Ovary (tissue), 3 donors: Measurements from ENCODE around the gene SPSB3.

Experiments used
- EP300 ChIP-seq: sonication (generic); formaldehyde crosslinking; IDR thresholded peaks from one replicate; pipeline ENCODE4 v1.6.1; 2017; ENCODE audit warnings: antibody characterized with exemption
- POLR2A ChIP-seq: fragments of 450-650 bp; IDR thresholded peaks from one replicate; pipeline ENCODE4 v1.6.1; 2017; ENCODE audit warnings: antibody characterized with exemption, mild to moderate bottlenecking, moderate library complexity
- TF ChIP-seq, protein P1 (sequence below), 3 donors: fragments of 450-650 bp in 2 of 3; fragments of 200-600 bp in 1 of 3; IDR thresholded peaks; one replicate each; pipeline versions ENCODE4 v1.5.1 to v1.8.0; 2016 to 2022; ENCODE audit warnings: antibody characterized with exemption in 3 of 3, mild to moderate bottlenecking in 1 of 3
- donor health status: DM: no; HTN: no; CAD: no.

DNA sequence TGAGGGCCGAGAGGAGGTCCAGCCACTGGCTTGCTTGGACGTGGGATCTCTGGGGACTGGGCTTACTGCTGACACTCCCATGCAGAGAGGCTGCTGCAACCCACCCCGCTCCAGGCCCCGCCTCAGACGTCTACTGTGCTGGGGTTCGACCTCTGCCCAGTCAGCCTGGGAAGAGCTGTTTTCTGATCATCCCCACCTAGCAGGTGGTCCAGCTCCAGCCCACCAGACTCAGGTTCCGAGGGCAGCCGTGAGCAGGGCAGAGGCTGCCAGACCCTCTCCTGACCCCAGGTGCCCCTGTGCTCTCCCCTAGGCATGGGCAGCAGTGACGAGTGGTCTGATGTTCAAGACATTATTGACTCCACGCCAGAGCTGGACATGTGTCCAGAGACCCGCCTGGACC lies 34.4 kb downstream of the SPSB3 start:
- TF ChIP-seq, protein P1, sequence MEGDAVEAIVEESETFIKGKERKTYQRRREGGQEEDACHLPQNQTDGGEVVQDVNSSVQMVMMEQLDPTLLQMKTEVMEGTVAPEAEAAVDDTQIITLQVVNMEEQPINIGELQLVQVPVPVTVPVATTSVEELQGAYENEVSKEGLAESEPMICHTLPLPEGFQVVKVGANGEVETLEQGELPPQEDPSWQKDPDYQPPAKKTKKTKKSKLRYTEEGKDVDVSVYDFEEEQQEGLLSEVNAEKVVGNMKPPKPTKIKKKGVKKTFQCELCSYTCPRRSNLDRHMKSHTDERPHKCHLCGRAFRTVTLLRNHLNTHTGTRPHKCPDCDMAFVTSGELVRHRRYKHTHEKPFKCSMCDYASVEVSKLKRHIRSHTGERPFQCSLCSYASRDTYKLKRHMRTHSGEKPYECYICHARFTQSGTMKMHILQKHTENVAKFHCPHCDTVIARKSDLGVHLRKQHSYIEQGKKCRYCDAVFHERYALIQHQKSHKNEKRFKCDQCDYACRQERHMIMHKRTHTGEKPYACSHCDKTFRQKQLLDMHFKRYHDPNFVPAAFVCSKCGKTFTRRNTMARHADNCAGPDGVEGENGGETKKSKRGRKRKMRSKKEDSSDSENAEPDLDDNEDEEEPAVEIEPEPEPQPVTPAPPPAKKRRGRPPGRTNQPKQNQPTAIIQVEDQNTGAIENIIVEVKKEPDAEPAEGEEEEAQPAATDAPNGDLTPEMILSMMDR (IDR thresholded peaks at IDR 0.05) = no peak
- TF ChIP-seq POLR2A (no peak), EP300 (no peak)
